Smooth muscle cell (in vitro differentiated cells): ENCODE results near the gene NHERF1. TPM values are rescaled to one million over a fixed set of nuclear protein-coding genes. Genes with fewer than 3 reads are reported as not detected.

Source experiments
- DNase-seq: peaks from one replicate; lab custom pipeline; 2025; ENCODE audit not compliant: unreplicated experiment; lab: John Stamatoyannopoulos, UW
- H2AFZ ChIP-seq: fragments of 200-600 bp; sonication (generic); 2 replicates; pipeline ENCODE4 v1.6.0; 2016; ENCODE audit warnings: antibody characterized with exemption, low read depth, mild to moderate bottlenecking
- H3F3A ChIP-seq: fragments of 200-600 bp; sonication (generic); 2 replicates; pipeline ENCODE4 v1.6.0; 2017; ENCODE audit warnings: antibody characterized with exemption, low read depth
- H3K27ac ChIP-seq: fragments of 200-600 bp; sonication (generic); 2 replicates; pipeline ENCODE4 v1.5.1; 2016; ENCODE audit warnings: low read depth, mild to moderate bottlenecking
- H3K27me3 ChIP-seq: fragments of 200-600 bp; sonication (generic); 2 replicates; pipeline ENCODE4 v1.6.1; 2016; ENCODE audit warnings: low read depth, mild to moderate bottlenecking
- H3K36me3 ChIP-seq: fragments of 200-600 bp; sonication (generic); 2 replicates; pipeline ENCODE4 v1.5.1; 2016; ENCODE audit warnings: low read depth
- H3K4me1 ChIP-seq: fragments of 200-600 bp; sonication (generic); 2 replicates; pipeline ENCODE4 v1.5.1; 2016; ENCODE audit warnings: low read depth
- H3K4me2 ChIP-seq: fragments of 200-600 bp; sonication (generic); 2 replicates; pipeline ENCODE4 v1.6.0; 2016; ENCODE audit warnings: mild to moderate bottlenecking
- H3K4me3 ChIP-seq: fragments of 200-600 bp; sonication (generic); 2 replicates; pipeline ENCODE4 v1.5.1; 2016; ENCODE audit warnings: mild to moderate bottlenecking
- H3K79me2 ChIP-seq: fragments of 200-600 bp; sonication (generic); 2 replicates; pipeline ENCODE4 v1.6.0; 2016; ENCODE audit warnings: low read depth, mild to moderate bottlenecking
- H3K9ac ChIP-seq: fragments of 200-600 bp; sonication (generic); 2 replicates; pipeline ENCODE4 v1.6.0; 2016; ENCODE audit warnings: low read depth
- H3K9me3 ChIP-seq: fragments of 200-600 bp; sonication (generic); replicated peaks from 2 replicates; pipeline ENCODE4 v1.5.1; 2016; ENCODE audit warnings: low read depth
- H4K20me1 ChIP-seq: fragments of 200-600 bp; sonication (generic); 2 replicates; pipeline ENCODE4 v1.6.0; 2016; ENCODE audit warnings: low read depth
- CTCF ChIP-seq: fragments of 200-600 bp; sonication (generic); IDR thresholded peaks from 2 replicates; pipeline ENCODE4 v1.5.1; 2017; ENCODE audit warnings: borderline replicate concordance, mild to moderate bottlenecking, antibody characterized with exemption; ENCODE audit not compliant: insufficient read depth, poor library complexity, severe bottlenecking
- WGBS: methylation state at CpG from one replicate; pipeline ENCODE4 v1.1.7; 2016; ENCODE audit warnings: low lambda C conversion rate; 5-methylcytosine and 5-hydroxymethylcytosine counted together
- polyA plus RNA-seq: library from polyadenylated mRNA; unstranded; fragments of >200 nt; fragmentation: Nextera tagmentation; extraction: Ambion mirVana; gene quantifications from 2 replicates; pipeline ENCODE4 v1.2.1, GENCODE V29; 2016
- total RNA-seq: library from RNA; depleted of rRNA; stranded (reverse); fragments of >200 nt; gene quantifications from 2 replicates; pipeline ENCODE4 v1.2.3, GENCODE V29; 2014

NHERF1 gene
- total and polyA plus RNA-seq, 2 experiments from 2014 or later = 23.2 to 31.9 TPM

DNA sequence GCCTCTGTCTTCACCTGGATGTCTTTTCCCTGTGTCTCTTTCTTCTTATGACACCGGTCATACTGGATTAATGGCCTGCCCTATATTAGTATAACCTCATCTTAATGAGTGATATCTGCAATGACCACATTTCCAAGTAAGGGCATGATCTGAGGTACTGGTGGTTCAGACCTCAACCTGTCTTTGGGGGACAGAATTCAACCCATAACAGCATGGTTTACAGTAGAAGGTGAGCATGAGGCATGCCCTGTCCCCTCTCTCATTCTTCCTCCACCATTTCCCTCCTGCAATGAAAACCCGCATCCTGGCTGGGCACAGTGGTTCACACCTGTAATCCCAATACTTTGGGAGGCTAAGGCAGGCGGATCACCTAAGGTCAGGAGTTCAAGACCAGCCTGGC, 14.2 kb upstream of the NHERF1 start:
- H3K4me1 ChIP-seq = no peaks in the 10 kb centered on the region
- no peaks in the 10 kb centered on the region for H3K36me3 ChIP-seq
- TF ChIP-seq CTCF = no peak
- no peaks in the 10 kb centered on the region for H3K79me2 ChIP-seq
- no peak overlapping the region for H3K4me2 ChIP-seq
- no peak overlapping the region for H3K27ac ChIP-seq
- H3K9ac ChIP-seq = no peak overlapping the region
- no peaks in the 10 kb centered on the region for H4K20me1 ChIP-seq
- H3K27me3 ChIP-seq = peaks cover 57% of the 10 kb centered on the region
- WGBS = 98% methylated on average over 3 of the region's 3 CpGs
- no peak overlapping the region for H3K4me3 ChIP-seq
- H2AFZ ChIP-seq = no peak overlapping the region
- H3F3A ChIP-seq = no peaks in the 10 kb centered on the region
- H3K9me3 ChIP-seq = no peaks in the 10 kb centered on the region
- no peak for DNase-seq

- H3K4me3 ChIP-seq = peak within 1 kb of the TSS; percentile 25
- H3K27ac ChIP-seq = no peak within 1 kb of the TSS
- DNase-seq = no peak
- H2AFZ ChIP-seq = no peak within 1 kb of the TSS
- WGBS = 5% methylated on average over 58 of the region's 67 CpGs
- no peaks in the 10 kb centered on the region for H3K9me3 ChIP-seq
- H3K4me2 ChIP-seq = peak within 1 kb of the TSS; percentile 68
- H3K79me2 ChIP-seq = no peaks in the 10 kb centered on the region
- peaks cover 57% of the 10 kb centered on the region for H3K27me3 ChIP-seq
- H3K9ac ChIP-seq = no peak within 1 kb of the TSS
- H3K4me1 ChIP-seq = no peaks in the 10 kb centered on the region
- no peaks in the 10 kb centered on the region for H4K20me1 ChIP-seq
- H3F3A ChIP-seq = no peaks in the 10 kb centered on the region
- H3K36me3 ChIP-seq = no peaks in the 10 kb centered on the region
- peak; percentile 28 for TF ChIP-seq CTCF
Measured at GRCh38 chr17:74736513-74737298, 11.7 kb upstream of the NHERF1 start, which contains the start of gene RAB37. Gene RAB37 (plus strand): TSS chr17:74737256. CDS start chr17:74737273, 17 bp downstream.

DNA sequence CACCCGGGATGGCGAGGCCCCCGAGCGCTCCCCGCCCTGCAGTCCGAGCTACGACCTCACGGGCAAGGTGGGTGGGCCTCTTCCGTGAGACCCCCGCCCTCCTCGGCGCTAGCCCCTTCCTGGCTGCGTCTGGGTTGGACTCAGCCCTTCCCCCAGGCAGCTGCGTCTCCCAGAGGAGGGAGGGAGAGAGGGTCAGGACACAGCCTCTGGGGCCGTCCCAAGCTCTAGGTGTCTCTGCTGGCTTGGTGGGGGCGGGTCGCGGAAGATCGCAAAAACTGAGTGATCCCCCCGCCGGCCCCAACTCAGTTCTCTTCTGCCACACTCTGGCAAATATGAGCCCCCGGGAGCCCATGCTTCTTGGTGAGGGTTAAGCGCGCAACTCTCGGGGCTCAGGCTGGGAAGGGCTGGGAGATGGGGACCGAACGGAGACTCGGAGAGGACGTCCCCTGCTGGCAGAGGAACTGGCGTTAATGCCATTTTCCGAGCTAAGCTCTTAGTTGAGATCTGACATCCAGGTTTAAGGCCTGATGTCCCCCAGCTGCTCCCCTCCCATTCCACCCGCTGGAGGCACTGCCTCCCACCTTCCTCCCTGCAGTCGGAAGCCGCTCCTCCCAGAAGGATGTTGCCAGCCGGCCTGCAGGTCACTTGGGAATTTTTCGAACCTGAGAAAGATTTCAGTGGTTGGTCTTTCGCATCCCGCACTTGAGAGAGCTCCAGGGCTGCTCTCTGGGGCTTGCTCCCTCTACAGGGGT, 11.0 kb upstream of the NHERF1 start:
- WGBS = 3% methylated on average over 37 of the region's 38 CpGs
- Histone ChIP-seq H2AFZ (no peak overlapping the region), H3K79me2 (no peaks in the 10 kb centered on the region), H3F3A (no peaks in the 10 kb centered on the region), H3K27ac (no peak overlapping the region), H3K4me2 (peak overlapping the region; percentile 68), H3K27me3 (peaks cover 57% of the 10 kb centered on the region), H4K20me1 (no peaks in the 10 kb centered on the region), H3K4me3 (peak overlapping the region; percentile 25), H3K36me3 (no peaks in the 10 kb centered on the region), H3K4me1 (no peaks in the 10 kb centered on the region), H3K9ac (no peak overlapping the region), H3K9me3 (no peaks in the 10 kb centered on the region)
- TF ChIP-seq CTCF = peak; percentile 42
- DNase-seq = no peak
